Measurements from ENCODE around the gene SLC6A2. TPM values are rescaled to one million over a fixed set of nuclear protein-coding genes. Genes with fewer than 3 reads are reported as not detected.
"Not testable (repeated sequence)": the region's sequence is repeated elsewhere in the genome, so short reads cannot be mapped to it uniquely, and the experiment has no call there.

SLC6A2 gene
- 0.12 TPM for polyA plus RNA-seq
- long read RNA-seq, donor 1: 0 reads
- long read RNA-seq, donor 2: 0 reads
- long read RNA-seq, donor 3: 0 reads
- long read RNA-seq, donor 4: 0 reads
- long read RNA-seq, donor 5: 0 reads
- long read RNA-seq, donor 6: 0 reads
- long read RNA-seq, donor 7: 0 reads
- long read RNA-seq, donor 8: 0 reads
- long read RNA-seq, donor 9: 0 reads
- long read RNA-seq, donor 10: 0 reads
- long read RNA-seq, donor 11: 0 reads

- WGBS (ENCODE audit: insufficient coverage, low lambda C conversion rate): no CpG with 5 or more reads among the region's 71 CpGs
- Histone ChIP-seq H3K27me3 (ENCODE audit: control insufficient read depth, insufficient read depth, low read length) (peaks cover 60% of the 10 kb centered on the region), H3K36me3 (ENCODE audit: control insufficient read depth, insufficient read depth, low read length) (no peaks in the 10 kb centered on the region), H3K27ac (ENCODE audit: low read length) (no peak within 1 kb of the TSS), H3K9me3 (ENCODE audit: control insufficient read depth, low read depth, low read length) (no peaks in the 10 kb centered on the region), H3K4me3 (ENCODE audit: low read length) (no peak within 1 kb of the TSS), H3K4me1 (ENCODE audit: control insufficient read depth, insufficient read depth, low read length) (no peaks in the 10 kb centered on the region)
- DNase-seq: no peak
Measured at GRCh38 chr16:55655897-55656681, at the start of gene SLC6A2. Gene SLC6A2 (plus strand): TSS chr16:55655988. CDS start chr16:55656695, 707 bp downstream.

GRCh38 chr16:55613613-55614335 is 42.0 kb upstream of the SLC6A2 start:
- 84% methylated on average over 5 of the region's 6 CpGs for WGBS (ENCODE audit: insufficient coverage, low lambda C conversion rate)

GRCh38 chr16:55615071-55615470 is 40.7 kb upstream of the SLC6A2 start:
- no peaks in the 10 kb centered on the region for H3K27me3 ChIP-seq (ENCODE audit: control insufficient read depth, insufficient read depth, low read length)
- H3K4me1 ChIP-seq (ENCODE audit: control insufficient read depth, insufficient read depth, low read length): no peaks in the 10 kb centered on the region
- H3K36me3 ChIP-seq (ENCODE audit: control insufficient read depth, insufficient read depth, low read length): no peaks in the 10 kb centered on the region
- H3K27ac ChIP-seq (ENCODE audit: low read length): no peak overlapping the region
- no peak overlapping the region for H3K4me3 ChIP-seq (ENCODE audit: low read length)
- H3K9me3 ChIP-seq (ENCODE audit: control insufficient read depth, low read depth, low read length): peaks cover 5% of the 10 kb centered on the region
- DNase-seq: no peak
- no CpG with 5 or more reads among the region's 3 CpGs for WGBS (ENCODE audit: insufficient coverage, low lambda C conversion rate)

More at GRCh38 chr16:55613613-55614335, 42.0 kb upstream of the SLC6A2 start:
- H3K36me3 ChIP-seq (ENCODE audit: control insufficient read depth, insufficient read depth, low read length): no peaks in the 10 kb centered on the region
- DNase-seq: no peak
- no peaks in the 10 kb centered on the region for H3K4me1 ChIP-seq (ENCODE audit: control insufficient read depth, insufficient read depth, low read length)
- no peaks in the 10 kb centered on the region for H3K27me3 ChIP-seq (ENCODE audit: control insufficient read depth, insufficient read depth, low read length)
- H3K27ac ChIP-seq (ENCODE audit: low read length): no peak overlapping the region
- no peak overlapping the region for H3K4me3 ChIP-seq (ENCODE audit: low read length)
- H3K9me3 ChIP-seq (ENCODE audit: control insufficient read depth, low read depth, low read length): peaks cover 5% of the 10 kb centered on the region

GRCh38 chr16:55615670-55616069 is 40.1 kb upstream of the SLC6A2 start:
- H3K4me3 ChIP-seq (ENCODE audit: low read length); DNase-seq; H3K9me3 ChIP-seq (ENCODE audit: control insufficient read depth, low read depth, low read length); H3K36me3 ChIP-seq (ENCODE audit: control insufficient read depth, insufficient read depth, low read length); H3K27me3 ChIP-seq (ENCODE audit: control insufficient read depth, insufficient read depth, low read length); H3K4me1 ChIP-seq (ENCODE audit: control insufficient read depth, insufficient read depth, low read length); H3K27ac ChIP-seq (ENCODE audit: low read length): not testable (repeated sequence)
- WGBS (ENCODE audit: insufficient coverage, low lambda C conversion rate): no CpG with 5 or more reads among the region's 11 CpGs

DNA sequence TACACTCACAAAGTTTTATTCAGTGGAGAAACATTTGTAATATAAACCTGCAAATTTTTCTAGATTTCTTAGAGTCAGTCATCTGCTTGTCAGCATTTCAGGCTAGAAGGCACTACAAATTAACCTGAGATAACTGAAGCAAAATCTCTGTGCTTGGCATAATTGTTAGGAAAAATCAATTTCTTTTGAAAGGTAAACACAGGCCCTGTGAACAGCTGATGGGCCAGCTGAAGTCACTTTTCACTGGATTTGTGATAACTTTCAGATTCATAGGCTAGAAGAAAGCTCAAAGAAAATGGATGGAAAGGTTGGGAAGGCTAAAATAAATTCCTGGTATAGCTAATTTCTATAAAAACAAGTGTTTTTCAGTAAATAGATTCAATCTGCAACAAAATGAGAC is 34.0 kb upstream of the SLC6A2 start:
- Histone ChIP-seq H3K4me1 (ENCODE audit: control insufficient read depth, insufficient read depth, low read length) (no peaks in the 10 kb centered on the region), H3K36me3 (ENCODE audit: control insufficient read depth, insufficient read depth, low read length) (no peaks in the 10 kb centered on the region), H3K9me3 (ENCODE audit: control insufficient read depth, low read depth, low read length) (no peaks in the 10 kb centered on the region), H3K27ac (ENCODE audit: low read length) (no peak overlapping the region), H3K27me3 (ENCODE audit: control insufficient read depth, insufficient read depth, low read length) (no peaks in the 10 kb centered on the region), H3K4me3 (ENCODE audit: low read length) (no peak overlapping the region)
- no peak for DNase-seq

- no CpG with 5 or more reads among the region's 3 CpGs for WGBS (ENCODE audit: insufficient coverage, low lambda C conversion rate)
- no peak for DNase-seq
- H3K27ac ChIP-seq (ENCODE audit: low read length): no peak overlapping the region
- no peaks in the 10 kb centered on the region for H3K4me1 ChIP-seq (ENCODE audit: control insufficient read depth, insufficient read depth, low read length)
- H3K36me3 ChIP-seq (ENCODE audit: control insufficient read depth, insufficient read depth, low read length): no peaks in the 10 kb centered on the region
- no peak overlapping the region for H3K4me3 ChIP-seq (ENCODE audit: low read length)
- H3K27me3 ChIP-seq (ENCODE audit: control insufficient read depth, insufficient read depth, low read length): no peaks in the 10 kb centered on the region
- H3K9me3 ChIP-seq (ENCODE audit: control insufficient read depth, low read depth, low read length): no peaks in the 10 kb centered on the region
Measured at GRCh38 chr16:55622272-55622671, 33.5 kb upstream of the SLC6A2 start.

- H3K36me3 ChIP-seq (ENCODE audit: control insufficient read depth, insufficient read depth, low read length): no peaks in the 10 kb centered on the region
- WGBS (ENCODE audit: insufficient coverage, low lambda C conversion rate): 60% methylated on average over 1 of the region's 8 CpGs
- H3K27ac ChIP-seq (ENCODE audit: low read length): no peak overlapping the region
- no peaks in the 10 kb centered on the region for H3K27me3 ChIP-seq (ENCODE audit: control insufficient read depth, insufficient read depth, low read length)
- DNase-seq: no peak
- H3K9me3 ChIP-seq (ENCODE audit: control insufficient read depth, low read depth, low read length): no peaks in the 10 kb centered on the region
- no peaks in the 10 kb centered on the region for H3K4me1 ChIP-seq (ENCODE audit: control insufficient read depth, insufficient read depth, low read length)
- no peak overlapping the region for H3K4me3 ChIP-seq (ENCODE audit: low read length)
Measured at GRCh38 chr16:55622930-55623561, 32.7 kb upstream of the SLC6A2 start.

GRCh38 chr16:55623640-55624039 is 32.1 kb upstream of the SLC6A2 start:
- H3K9me3 ChIP-seq (ENCODE audit: control insufficient read depth, low read depth, low read length): no peaks in the 10 kb centered on the region
- WGBS (ENCODE audit: insufficient coverage, low lambda C conversion rate): 83% methylated on average over 2 of the region's 2 CpGs
- no peaks in the 10 kb centered on the region for H3K27me3 ChIP-seq (ENCODE audit: control insufficient read depth, insufficient read depth, low read length)
- H3K27ac ChIP-seq (ENCODE audit: low read length): no peak overlapping the region
- H3K4me1 ChIP-seq (ENCODE audit: control insufficient read depth, insufficient read depth, low read length): no peaks in the 10 kb centered on the region
- DNase-seq: no peak
- H3K36me3 ChIP-seq (ENCODE audit: control insufficient read depth, insufficient read depth, low read length): no peaks in the 10 kb centered on the region
- no peak overlapping the region for H3K4me3 ChIP-seq (ENCODE audit: low read length)

GRCh38 chr16:55624696-55625095 is 31.1 kb upstream of the SLC6A2 start:
- no CpG with 5 or more reads among the region's 5 CpGs for WGBS (ENCODE audit: insufficient coverage, low lambda C conversion rate)
- Histone ChIP-seq H3K4me3 (ENCODE audit: low read length) (no peak overlapping the region), H3K9me3 (ENCODE audit: control insufficient read depth, low read depth, low read length) (no peaks in the 10 kb centered on the region), H3K27me3 (ENCODE audit: control insufficient read depth, insufficient read depth, low read length) (no peaks in the 10 kb centered on the region), H3K36me3 (ENCODE audit: control insufficient read depth, insufficient read depth, low read length) (no peaks in the 10 kb centered on the region), H3K4me1 (ENCODE audit: control insufficient read depth, insufficient read depth, low read length) (no peaks in the 10 kb centered on the region), H3K27ac (ENCODE audit: low read length) (no peak overlapping the region)
- DNase-seq: no peak

- no peaks in the 10 kb centered on the region for H3K27me3 ChIP-seq (ENCODE audit: control insufficient read depth, insufficient read depth, low read length)
Measured at GRCh38 chr16:55625843-55626242, 29.9 kb upstream of the SLC6A2 start.

More at GRCh38 chr16:55625843-55626242, 29.9 kb upstream of the SLC6A2 start:
- H3K36me3 ChIP-seq (ENCODE audit: control insufficient read depth, insufficient read depth, low read length): no peaks in the 10 kb centered on the region
- no peaks in the 10 kb centered on the region for H3K9me3 ChIP-seq (ENCODE audit: control insufficient read depth, low read depth, low read length)
- WGBS (ENCODE audit: insufficient coverage, low lambda C conversion rate): no CpG with 5 or more reads among the region's 3 CpGs
- no peak overlapping the region for H3K27ac ChIP-seq (ENCODE audit: low read length)
- H3K4me1 ChIP-seq (ENCODE audit: control insufficient read depth, insufficient read depth, low read length): no peaks in the 10 kb centered on the region
- no peak overlapping the region for H3K4me3 ChIP-seq (ENCODE audit: low read length)
- DNase-seq: no peak

Data from large intestine (tissue), 12 donors.